ENCODE measurements around the gene OPTC. TPM values are rescaled to one million over a fixed set of nuclear protein-coding genes. Genes with fewer than 3 reads are reported as not detected.
"Not testable (repeated sequence)": the region's sequence is repeated elsewhere in the genome, so short reads cannot be mapped to it uniquely, and the experiment has no call there.

OPTC gene
- total and polyA plus RNA-seq, 2 donors (not counting 1 experiment from before 2014, with no cell fraction given) = not detected

DNA sequence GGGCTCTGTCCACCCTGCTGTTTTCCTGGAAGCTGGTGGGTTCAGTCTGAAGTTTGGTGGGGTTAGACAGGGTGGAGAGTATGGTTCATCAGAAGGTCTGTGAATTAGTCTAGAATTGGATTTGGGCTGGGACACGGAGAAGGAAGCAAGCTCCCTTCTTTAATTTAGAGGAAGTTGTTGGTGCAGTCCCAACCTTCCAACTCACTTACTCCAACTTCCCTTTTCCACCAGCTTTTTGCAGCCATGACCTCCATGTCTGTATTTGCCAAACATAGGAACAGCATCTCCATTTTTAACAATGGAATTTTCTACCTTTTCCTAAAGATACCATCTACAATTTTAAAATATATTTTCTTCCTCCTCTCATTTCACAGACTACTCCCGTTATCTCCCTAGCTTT lies 46.8 kb upstream of the OPTC start:
- Histone ChIP-seq H3K27ac (ENCODE audit: low read length in 2 of 2) (no peak overlapping the region), H3K9me3 (ENCODE audit: control extremely low read depth in 1 of 3, control insufficient read depth in 2 of 3, insufficient read depth in 1 of 3, low read length in 2 of 3) (peaks cover 0 to 7% (median 0%) of the 10 kb centered on the region in 3 donors), H3K9ac (ENCODE audit: low read length) (no peak overlapping the region), H3K4me3 (ENCODE audit: control extremely low read depth in 1 of 5, extremely low read depth in 1 of 5, insufficient read depth in 1 of 5, low read depth in 2 of 5, low read length in 4 of 5) (no peak overlapping the region), H3K27me3 (replicated peaks in 1 of 4; ENCODE audit: control extremely low read depth in 1 of 4, control insufficient read depth in 3 of 4, insufficient read depth in 4 of 4, low read length in 3 of 4) (peaks cover 0 to 6% (median 2%) of the 10 kb centered on the region in 4 experiments), H3K4me1 (ENCODE audit: control insufficient read depth in 2 of 2, insufficient read depth in 2 of 2, low read length in 2 of 2) (no peaks in the 10 kb centered on the region), H2AFZ (ENCODE audit: insufficient read depth, low read depth, low read length, poor library complexity, severe bottlenecking) (no peak overlapping the region), H3K4me2 (replicated peaks; ENCODE audit: low read depth, low read length, poor library complexity, severe bottlenecking) (no peak overlapping the region), H3K79me2 (ENCODE audit: control insufficient read depth, insufficient read depth, low read length) (no peaks in the 10 kb centered on the region), H4K20me1 (ENCODE audit: control insufficient read depth, insufficient read depth, low read length, poor library complexity, severe bottlenecking) (no peaks in the 10 kb centered on the region), H3K36me3 (replicated peaks in 1 of 2; ENCODE audit: control extremely low read depth in 1 of 2, control insufficient read depth in 1 of 2, extremely low read depth in 1 of 2, insufficient read depth in 2 of 2, low read length in 1 of 2) (no peaks in the 10 kb centered on the region)
- ChIA-PET POLR2A (no interaction called here), CTCF (interaction anchor here (0.6 kb wide), 1 partner anchor 105 kb away, joined by 4 read pairs; no protein-coding TSS in a partner anchor)
- peaks cover 17% of the 10 kb centered on the region for H3K27me3 Mint-ChIP-seq
- H3K9me3 Mint-ChIP-seq (ENCODE audit: insufficient read depth) = peaks cover 5% of the 10 kb centered on the region
- TF ChIP-seq EZH2 (IDR thresholded peaks at IDR 0.05; ENCODE audit: borderline replicate concordance, insufficient read depth, low read depth, low read length, poor library complexity, severe bottlenecking) (no peak), CTCF (IDR thresholded peaks at IDR 0.05) (no peak)
- no peak overlapping the region for H3K27ac Mint-ChIP-seq
- ATAC-seq (ENCODE audit: low read depth) (no peak), DNase-seq (no peak)
- H3K4me3 Mint-ChIP-seq = no peak overlapping the region
- no peaks in the 10 kb centered on the region for H3K4me1 Mint-ChIP-seq
- no CpG with 5 or more reads among the region's 2 CpGs for WGBS (ENCODE audit: insufficient coverage)
- intact Hi-C loops (cut with micrococcal nuclease) = no loop called here

DNA sequence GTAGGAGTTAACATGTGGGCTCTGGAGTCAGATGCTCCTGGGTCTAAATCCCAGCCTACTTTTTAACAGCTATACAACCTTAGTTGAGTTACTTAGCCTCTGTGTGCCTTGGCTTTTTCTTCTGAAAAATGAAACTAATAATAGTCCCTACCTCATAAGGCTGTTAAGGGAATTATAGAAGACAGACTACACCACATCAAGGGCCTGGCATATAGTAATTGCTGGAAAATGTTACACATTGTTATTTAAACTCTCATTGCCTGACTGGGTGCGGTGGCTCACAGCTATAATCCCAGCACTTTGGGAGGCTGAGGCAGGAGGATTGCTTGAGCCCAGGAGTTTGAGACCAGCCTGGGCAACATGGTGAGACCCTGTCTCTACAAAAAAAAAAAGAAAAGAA lies 46.4 kb upstream of the OPTC start:
- H3K27ac Mint-ChIP-seq; H3K4me3 ChIP-seq (ENCODE audit: control extremely low read depth in 1 of 5, extremely low read depth in 1 of 5, insufficient read depth in 1 of 5, low read depth in 2 of 5, low read length in 4 of 5); H3K4me1 Mint-ChIP-seq; POLR2A ChIA-PET; ATAC-seq (ENCODE audit: low read depth); H3K9ac ChIP-seq (ENCODE audit: low read length); H3K4me3 Mint-ChIP-seq; CTCF ChIA-PET; H3K4me1 ChIP-seq (ENCODE audit: control insufficient read depth in 2 of 2, insufficient read depth in 2 of 2, low read length in 2 of 2); H2AFZ ChIP-seq (ENCODE audit: insufficient read depth, low read depth, low read length, poor library complexity, severe bottlenecking); H3K9me3 ChIP-seq (ENCODE audit: control extremely low read depth in 1 of 3, control insufficient read depth in 2 of 3, insufficient read depth in 1 of 3, low read length in 2 of 3); DNase-seq; H3K36me3 ChIP-seq (replicated peaks in 1 of 2; ENCODE audit: control extremely low read depth in 1 of 2, control insufficient read depth in 1 of 2, extremely low read depth in 1 of 2, insufficient read depth in 2 of 2, low read length in 1 of 2); H3K27ac ChIP-seq (ENCODE audit: low read length in 2 of 2); H3K27me3 ChIP-seq (replicated peaks in 1 of 4; ENCODE audit: control extremely low read depth in 1 of 4, control insufficient read depth in 3 of 4, insufficient read depth in 4 of 4, low read length in 3 of 4); H3K4me2 ChIP-seq (replicated peaks; ENCODE audit: low read depth, low read length, poor library complexity, severe bottlenecking); H3K9me3 Mint-ChIP-seq (ENCODE audit: insufficient read depth); intact Hi-C loops (cut with micrococcal nuclease); H3K79me2 ChIP-seq (ENCODE audit: control insufficient read depth, insufficient read depth, low read length); H4K20me1 ChIP-seq (ENCODE audit: control insufficient read depth, insufficient read depth, low read length, poor library complexity, severe bottlenecking): not testable (repeated sequence)
- no CpG with 5 or more reads among the region's 1 CpG for WGBS (ENCODE audit: insufficient coverage)
- H3K27me3 Mint-ChIP-seq = peaks cover 13% of the 10 kb centered on the region

Data from B cell (primary cell).